Measurements from ENCODE around the gene FMO4. TPM values are rescaled to one million over a fixed set of nuclear protein-coding genes. Genes with fewer than 3 reads are reported as not detected.
"Not testable (repeated sequence)": the region's sequence is repeated elsewhere in the genome, so short reads cannot be mapped to it uniquely, and the experiment has no call there.

The FMO4 gene
- total RNA-seq, 1 experiment from 2014 or later = 2.5 TPM

DNA sequence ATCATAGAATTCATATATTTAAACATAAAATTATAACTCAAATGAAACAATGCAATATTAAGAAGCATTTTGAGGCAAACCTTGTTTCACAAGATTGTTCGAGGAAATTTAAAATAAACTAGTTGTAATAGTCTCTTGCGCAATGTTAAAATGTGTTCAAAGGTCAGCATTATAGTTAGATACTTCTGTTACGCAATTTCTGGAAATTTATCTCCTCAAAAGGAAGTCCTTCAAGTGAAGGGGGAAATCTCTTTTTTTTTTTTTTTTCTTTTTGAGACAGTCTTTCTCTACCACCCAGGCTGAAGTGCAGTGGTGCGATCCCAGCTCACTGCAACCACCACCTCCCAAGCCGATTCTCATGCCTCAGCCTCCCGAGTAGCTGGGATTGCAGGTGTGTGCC lies 52.1 kb downstream of the FMO4 start:
- no peak for DNase-seq
- H3K4me3 Mint-ChIP-seq (ENCODE audit: low read depth, unreplicated experiment) = no peak overlapping the region
- TF ChIP-seq, protein P1, sequence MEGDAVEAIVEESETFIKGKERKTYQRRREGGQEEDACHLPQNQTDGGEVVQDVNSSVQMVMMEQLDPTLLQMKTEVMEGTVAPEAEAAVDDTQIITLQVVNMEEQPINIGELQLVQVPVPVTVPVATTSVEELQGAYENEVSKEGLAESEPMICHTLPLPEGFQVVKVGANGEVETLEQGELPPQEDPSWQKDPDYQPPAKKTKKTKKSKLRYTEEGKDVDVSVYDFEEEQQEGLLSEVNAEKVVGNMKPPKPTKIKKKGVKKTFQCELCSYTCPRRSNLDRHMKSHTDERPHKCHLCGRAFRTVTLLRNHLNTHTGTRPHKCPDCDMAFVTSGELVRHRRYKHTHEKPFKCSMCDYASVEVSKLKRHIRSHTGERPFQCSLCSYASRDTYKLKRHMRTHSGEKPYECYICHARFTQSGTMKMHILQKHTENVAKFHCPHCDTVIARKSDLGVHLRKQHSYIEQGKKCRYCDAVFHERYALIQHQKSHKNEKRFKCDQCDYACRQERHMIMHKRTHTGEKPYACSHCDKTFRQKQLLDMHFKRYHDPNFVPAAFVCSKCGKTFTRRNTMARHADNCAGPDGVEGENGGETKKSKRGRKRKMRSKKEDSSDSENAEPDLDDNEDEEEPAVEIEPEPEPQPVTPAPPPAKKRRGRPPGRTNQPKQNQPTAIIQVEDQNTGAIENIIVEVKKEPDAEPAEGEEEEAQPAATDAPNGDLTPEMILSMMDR (IDR thresholded peaks at IDR 0.05; ENCODE audit: unreplicated experiment) = no peak
- intact Hi-C loops (cut with micrococcal nuclease; ENCODE audit: unreplicated experiment) = no loop called here
- no peaks in the 10 kb centered on the region for H3K36me3 Mint-ChIP-seq (ENCODE audit: insufficient read depth, unreplicated experiment)
- H3K4me1 Mint-ChIP-seq (ENCODE audit: low read depth, unreplicated experiment) = no peaks in the 10 kb centered on the region
- peaks cover 13% of the 10 kb centered on the region for H3K27me3 Mint-ChIP-seq (ENCODE audit: unreplicated experiment)
- no TSS peak for BruUV-seq (replicated peaks)
- H3K27ac Mint-ChIP-seq (ENCODE audit: unreplicated experiment) = no peak overlapping the region
- peaks cover 7% of the 10 kb centered on the region for H3K9me3 Mint-ChIP-seq (ENCODE audit: low read depth, unreplicated experiment)
- CTCF ChIA-PET = no interaction called here

DNA sequence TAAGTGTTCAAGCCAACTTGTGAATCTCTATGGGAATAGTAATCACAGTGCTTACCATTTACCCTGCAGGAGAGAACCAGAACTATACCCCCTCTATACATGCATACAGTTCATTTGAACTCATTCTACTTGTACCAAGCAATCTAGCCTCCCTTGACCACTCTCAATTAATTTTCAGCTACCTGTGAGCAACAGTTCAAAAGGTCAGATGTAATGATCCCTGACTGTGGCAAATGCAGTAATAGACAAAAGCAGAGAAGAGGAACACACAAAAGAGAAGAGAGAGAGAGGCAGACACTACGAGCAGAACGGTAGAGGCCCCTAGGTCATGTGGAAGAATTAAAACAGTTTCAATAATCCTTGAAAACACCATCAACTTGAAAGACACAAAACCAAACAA lies 52.8 kb downstream of the FMO4 start:
- H3K27ac Mint-ChIP-seq (ENCODE audit: unreplicated experiment) = no peak overlapping the region
- H3K9me3 Mint-ChIP-seq (ENCODE audit: low read depth, unreplicated experiment) = peaks cover 7% of the 10 kb centered on the region
- peaks cover 6% of the 10 kb centered on the region for H3K27me3 Mint-ChIP-seq (ENCODE audit: unreplicated experiment)
- H3K36me3 Mint-ChIP-seq (ENCODE audit: insufficient read depth, unreplicated experiment) = no peaks in the 10 kb centered on the region
- intact Hi-C loops (cut with micrococcal nuclease; ENCODE audit: unreplicated experiment) = no loop called here
- BruUV-seq (replicated peaks) = no TSS peak
- CTCF ChIA-PET = no interaction called here
- no peak for DNase-seq
- TF ChIP-seq, protein P1 (IDR thresholded peaks at IDR 0.05; ENCODE audit: unreplicated experiment) = no peak
- peaks cover under 1% of the 10 kb centered on the region for H3K4me1 Mint-ChIP-seq (ENCODE audit: low read depth, unreplicated experiment)
- no peak overlapping the region for H3K4me3 Mint-ChIP-seq (ENCODE audit: low read depth, unreplicated experiment)

DNA sequence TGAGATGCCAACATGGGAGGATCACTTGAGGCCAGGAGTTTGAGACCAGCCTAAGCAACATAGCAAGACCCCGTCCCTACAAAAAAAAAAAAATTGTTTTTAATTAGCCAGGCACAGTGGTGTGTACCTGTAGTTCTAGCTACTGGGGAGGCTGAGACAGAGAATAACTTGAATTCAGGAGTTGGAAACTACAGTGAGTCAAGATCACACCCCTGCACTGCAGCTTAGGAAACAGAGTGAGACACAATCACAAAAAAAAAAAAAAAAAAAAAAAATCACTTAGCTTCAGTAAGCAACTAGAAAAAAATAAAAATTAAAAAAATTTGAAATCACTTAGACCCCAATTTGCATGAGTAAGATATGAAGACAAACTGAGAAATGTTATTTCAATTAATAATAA lies 53.5 kb downstream of the FMO4 start:
- H3K9me3 Mint-ChIP-seq (ENCODE audit: low read depth, unreplicated experiment) = peaks cover 9% of the 10 kb centered on the region
- no TSS peak for BruUV-seq (replicated peaks)
- intact Hi-C loops (cut with micrococcal nuclease; ENCODE audit: unreplicated experiment) = no loop called here
- no peak overlapping the region for H3K27ac Mint-ChIP-seq (ENCODE audit: unreplicated experiment)
- H3K27me3 Mint-ChIP-seq (ENCODE audit: unreplicated experiment) = no peaks in the 10 kb centered on the region
- CTCF ChIA-PET = interaction anchor here (0.6 kb wide), 1 partner anchor 51 kb away, joined by 3 read pairs; no protein-coding TSS in a partner anchor
- peaks cover 7% of the 10 kb centered on the region for H3K4me1 Mint-ChIP-seq (ENCODE audit: low read depth, unreplicated experiment)
- no peaks in the 10 kb centered on the region for H3K36me3 Mint-ChIP-seq (ENCODE audit: insufficient read depth, unreplicated experiment)
- DNase-seq = no peak
- no peak overlapping the region for H3K4me3 Mint-ChIP-seq (ENCODE audit: low read depth, unreplicated experiment)
- TF ChIP-seq, protein P1 (IDR thresholded peaks at IDR 0.05; ENCODE audit: unreplicated experiment) = no peak

DNA sequence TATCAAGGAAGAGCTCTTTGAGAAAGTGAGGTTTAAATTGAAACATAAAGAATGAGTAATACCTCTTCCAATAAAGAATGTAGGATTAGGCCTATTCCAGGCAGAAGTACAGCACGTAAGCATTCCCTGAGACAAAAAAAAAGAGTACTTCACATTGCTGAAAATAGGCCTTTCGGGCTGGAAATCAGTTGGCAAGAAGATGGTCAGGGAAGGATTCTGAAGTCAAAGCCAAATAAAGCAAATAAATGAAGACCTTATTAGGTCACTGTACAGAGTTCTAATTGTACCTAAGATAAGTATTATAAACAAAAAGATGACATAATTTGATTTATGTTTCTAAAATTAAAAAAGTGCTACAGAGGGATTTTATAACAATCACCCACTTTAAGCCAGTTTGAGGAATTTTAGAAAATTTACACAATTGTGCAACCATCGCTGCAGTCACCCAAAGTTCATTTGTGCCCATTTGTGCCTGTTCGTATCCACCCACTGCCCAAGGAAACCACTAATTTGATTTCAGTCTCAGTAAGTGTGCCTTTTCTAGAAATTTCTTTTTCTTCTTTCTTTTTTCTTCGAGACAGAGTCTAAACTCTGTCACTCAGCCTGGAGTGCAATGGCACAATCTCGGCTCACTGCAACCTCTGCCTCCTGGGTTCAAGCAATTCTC lies 58.6 kb downstream of the FMO4 start:
- DNase-seq = no peak
- intact Hi-C loops (cut with micrococcal nuclease; ENCODE audit: unreplicated experiment) = no loop called here
- peak overlapping the region; percentile 43 for H3K27ac Mint-ChIP-seq (ENCODE audit: unreplicated experiment)
- H3K27me3 Mint-ChIP-seq (ENCODE audit: unreplicated experiment) = no peaks in the 10 kb centered on the region
- no TSS peak for BruUV-seq (replicated peaks)
- H3K4me1 Mint-ChIP-seq (ENCODE audit: low read depth, unreplicated experiment) = peaks cover 7% of the 10 kb centered on the region
- CTCF ChIA-PET = no interaction called here
- TF ChIP-seq, protein P1 (IDR thresholded peaks at IDR 0.05; ENCODE audit: unreplicated experiment) = no peak
- peaks cover 10% of the 10 kb centered on the region for H3K36me3 Mint-ChIP-seq (ENCODE audit: insufficient read depth, unreplicated experiment)
- peaks cover 10% of the 10 kb centered on the region for H3K9me3 Mint-ChIP-seq (ENCODE audit: low read depth, unreplicated experiment)
- peak overlapping the region; percentile 72 for H3K4me3 Mint-ChIP-seq (ENCODE audit: low read depth, unreplicated experiment)

DNA sequence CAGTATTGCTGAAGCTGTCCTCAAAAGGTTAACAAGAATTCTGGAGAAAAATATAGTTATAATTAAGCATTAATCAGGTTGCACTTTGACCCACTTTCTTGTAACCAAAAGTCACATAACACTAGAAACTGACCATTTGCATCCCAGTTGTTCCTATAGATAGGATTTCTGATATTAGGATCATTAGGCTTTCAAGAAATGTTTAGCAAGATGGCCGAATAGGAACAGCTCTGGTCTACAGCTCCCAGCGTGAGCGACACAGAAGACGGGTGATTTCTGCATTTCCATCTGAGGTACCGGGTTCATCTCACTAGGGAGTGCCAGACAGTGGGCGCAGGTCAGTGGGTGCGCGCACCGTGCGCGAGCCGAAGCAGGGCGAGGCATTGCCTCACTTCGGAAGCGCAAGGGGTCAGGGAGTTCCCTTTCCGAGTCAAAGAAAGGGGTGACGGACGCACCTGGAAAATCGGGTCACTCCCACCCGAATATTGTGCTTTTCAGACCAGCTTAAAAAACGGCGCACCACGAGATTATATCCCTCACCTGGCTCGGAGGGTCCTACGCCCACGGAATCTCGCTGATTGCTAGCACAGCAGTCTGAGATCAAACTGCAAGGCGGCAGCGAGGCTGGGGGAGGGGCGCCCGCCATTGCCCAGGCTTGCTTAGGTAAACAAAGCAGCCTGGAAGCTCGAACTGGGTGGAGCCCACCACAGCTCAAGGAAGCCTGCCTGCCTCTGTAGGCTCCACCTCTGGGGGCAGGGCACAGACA lies 59.6 kb downstream of the FMO4 start:
- H3K27ac Mint-ChIP-seq (ENCODE audit: unreplicated experiment); CTCF ChIA-PET: not testable (repeated sequence)
- BruUV-seq (replicated peaks) = TSS peak; percentile 67

More for the DNA sequence above, 59.6 kb downstream of the FMO4 start:
- H3K9me3 Mint-ChIP-seq (ENCODE audit: low read depth, unreplicated experiment); H3K27me3 Mint-ChIP-seq (ENCODE audit: unreplicated experiment); intact Hi-C loops (cut with micrococcal nuclease; ENCODE audit: unreplicated experiment); H3K4me1 Mint-ChIP-seq (ENCODE audit: low read depth, unreplicated experiment): not testable (repeated sequence)
- peak; percentile 15 for DNase-seq
- peaks cover 10% of the 10 kb centered on the region for H3K36me3 Mint-ChIP-seq (ENCODE audit: insufficient read depth, unreplicated experiment)
- H3K4me3 Mint-ChIP-seq (ENCODE audit: low read depth, unreplicated experiment) = peak overlapping the region; percentile 72
